ENCODE results near the gene TTYH2. TPM values are rescaled to one million over a fixed set of nuclear protein-coding genes. Genes with fewer than 3 reads are reported as not detected.

Gene TTYH2
- polyA plus RNA-seq, 1 experiment, result 3.1 TPM

DNA sequence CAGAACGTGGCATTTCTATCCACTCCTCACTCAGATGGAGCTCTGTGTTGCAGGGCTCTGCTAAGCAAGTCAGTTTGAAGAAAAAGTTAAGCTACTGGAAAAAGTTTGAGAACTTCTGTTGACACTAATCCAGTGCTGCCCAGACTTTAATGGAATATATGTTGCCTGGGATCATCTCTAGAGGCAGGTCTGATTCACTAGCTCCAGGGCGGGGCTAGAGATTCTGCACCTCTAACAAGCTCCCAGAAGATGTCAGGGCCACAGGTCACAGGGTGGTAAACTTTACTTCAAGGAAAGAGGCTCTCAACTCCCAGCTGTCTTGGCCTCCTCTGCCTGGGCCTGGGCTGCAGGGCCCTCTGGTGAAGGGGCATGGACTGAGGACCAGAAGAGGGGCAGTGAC lies 6.8 kb downstream of the TTYH2 start:
- Histone ChIP-seq H3K27ac (ENCODE audit: low read depth, low read length) (no peak overlapping the region), H3K27me3 (ENCODE audit: control insufficient read depth, insufficient read depth, low read length) (no peaks in the 10 kb centered on the region), H3K4me3 (ENCODE audit: low read depth, low read length) (no peak overlapping the region), H3K9me3 (ENCODE audit: control insufficient read depth, insufficient read depth, low read length) (no peaks in the 10 kb centered on the region)
- DNase-seq (ENCODE audit: low read depth, low spot score), result no peak
- TF ChIP-seq, protein P1, sequence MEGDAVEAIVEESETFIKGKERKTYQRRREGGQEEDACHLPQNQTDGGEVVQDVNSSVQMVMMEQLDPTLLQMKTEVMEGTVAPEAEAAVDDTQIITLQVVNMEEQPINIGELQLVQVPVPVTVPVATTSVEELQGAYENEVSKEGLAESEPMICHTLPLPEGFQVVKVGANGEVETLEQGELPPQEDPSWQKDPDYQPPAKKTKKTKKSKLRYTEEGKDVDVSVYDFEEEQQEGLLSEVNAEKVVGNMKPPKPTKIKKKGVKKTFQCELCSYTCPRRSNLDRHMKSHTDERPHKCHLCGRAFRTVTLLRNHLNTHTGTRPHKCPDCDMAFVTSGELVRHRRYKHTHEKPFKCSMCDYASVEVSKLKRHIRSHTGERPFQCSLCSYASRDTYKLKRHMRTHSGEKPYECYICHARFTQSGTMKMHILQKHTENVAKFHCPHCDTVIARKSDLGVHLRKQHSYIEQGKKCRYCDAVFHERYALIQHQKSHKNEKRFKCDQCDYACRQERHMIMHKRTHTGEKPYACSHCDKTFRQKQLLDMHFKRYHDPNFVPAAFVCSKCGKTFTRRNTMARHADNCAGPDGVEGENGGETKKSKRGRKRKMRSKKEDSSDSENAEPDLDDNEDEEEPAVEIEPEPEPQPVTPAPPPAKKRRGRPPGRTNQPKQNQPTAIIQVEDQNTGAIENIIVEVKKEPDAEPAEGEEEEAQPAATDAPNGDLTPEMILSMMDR (IDR thresholded peaks at IDR 0.05; ENCODE audit: low read depth, low read length), result no peak
- ChIA-PET CTCF (interaction anchor here (1.1 to 1.6 kb wide), 3 partner anchors 21 to 236 kb away, joined by 3 to 8 read pairs (median 5); no protein-coding TSS in a partner anchor), POLR2A (interaction anchor here (0.6 kb wide), 1 partner anchor 21 kb away, joined by 3 read pairs; no protein-coding TSS in a partner anchor)

DNA sequence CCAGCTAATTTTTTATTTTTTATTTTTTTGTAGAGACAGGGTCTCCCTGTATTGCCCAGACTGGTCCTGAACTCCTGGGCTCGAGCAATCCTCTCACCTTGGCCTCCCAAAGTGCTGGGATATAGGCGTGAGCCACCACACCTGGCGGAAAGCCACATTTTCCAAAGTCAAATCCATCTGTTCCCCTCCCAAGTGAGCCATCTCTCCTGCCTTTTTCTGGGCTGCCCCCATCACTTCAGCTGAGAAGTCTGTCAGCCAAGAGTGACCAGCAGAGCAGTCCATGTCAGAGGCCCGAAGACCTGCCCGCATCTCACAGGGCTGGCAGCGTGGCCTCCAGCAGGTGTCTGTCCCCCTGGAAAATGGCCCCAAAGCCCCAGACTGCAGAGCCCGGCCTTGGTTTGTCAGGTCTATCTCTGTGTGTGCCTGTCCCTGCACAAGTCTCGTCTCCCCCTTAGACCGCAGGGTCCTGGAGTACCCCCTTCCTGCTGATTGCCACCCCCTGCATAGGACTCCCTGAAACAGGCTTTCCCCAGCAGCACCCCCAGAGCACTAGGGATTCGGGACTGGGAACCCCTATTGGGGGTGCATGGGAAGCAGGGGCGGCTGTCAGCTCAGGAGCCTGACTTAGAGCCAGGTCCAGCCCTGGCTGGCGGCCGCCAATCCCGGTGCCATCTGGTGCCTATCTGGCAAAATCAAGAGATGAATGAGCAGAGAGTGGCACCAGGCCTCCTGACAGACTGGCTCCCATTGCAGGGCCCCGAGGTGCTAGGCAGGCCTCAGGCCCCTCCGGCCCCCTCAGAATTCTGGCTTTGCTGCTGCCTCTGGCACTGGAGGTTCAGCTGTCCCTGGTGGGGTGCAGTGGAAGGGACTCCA lies 7.8 kb downstream of the TTYH2 start:
- no peaks in the 10 kb centered on the region for H3K9me3 ChIP-seq (ENCODE audit: control insufficient read depth, insufficient read depth, low read length)
- POLR2A ChIA-PET, result no interaction called here
- TF ChIP-seq, protein P1 (IDR thresholded peaks at IDR 0.05; ENCODE audit: low read depth, low read length), result no peak
- no peak overlapping the region for H3K27ac ChIP-seq (ENCODE audit: low read depth, low read length)
- H3K27me3 ChIP-seq (ENCODE audit: control insufficient read depth, insufficient read depth, low read length), result no peaks in the 10 kb centered on the region
- CTCF ChIA-PET, result interaction anchor here (0.8 to 1.6 kb wide), 4 partner anchors 19 to 45 kb away, joined by 3 to 8 read pairs (median 5); no protein-coding TSS in a partner anchor
- no peak for DNase-seq (ENCODE audit: low read depth, low spot score)
- no peak overlapping the region for H3K4me3 ChIP-seq (ENCODE audit: low read depth, low read length)

DNA sequence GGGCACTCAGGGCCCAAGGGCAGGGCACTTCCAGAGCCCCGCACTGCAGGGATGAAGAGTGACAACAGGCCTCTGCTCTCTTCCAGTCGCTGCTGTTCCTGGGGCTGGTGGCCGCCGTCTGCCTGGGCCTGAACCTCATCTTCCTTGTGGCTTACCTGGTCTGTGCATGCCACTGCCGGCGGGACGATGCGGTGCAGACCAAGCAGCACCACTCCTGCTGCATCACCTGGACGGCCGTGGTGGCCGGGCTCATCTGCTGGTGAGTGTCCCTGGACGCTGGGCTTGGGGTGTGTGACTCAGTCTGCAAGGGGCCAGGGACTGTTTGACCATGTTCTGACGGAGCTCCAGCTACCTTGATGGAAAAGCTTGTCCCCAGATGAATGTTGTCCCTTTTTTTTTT lies 9.0 kb downstream of the TTYH2 start:
- DNase-seq (ENCODE audit: low read depth, low spot score), result no peak
- Histone ChIP-seq H3K9me3 (ENCODE audit: control insufficient read depth, insufficient read depth, low read length) (no peaks in the 10 kb centered on the region), H3K4me3 (ENCODE audit: low read depth, low read length) (no peak overlapping the region), H3K27ac (ENCODE audit: low read depth, low read length) (no peak overlapping the region), H3K27me3 (ENCODE audit: control insufficient read depth, insufficient read depth, low read length) (no peaks in the 10 kb centered on the region)
- ChIA-PET CTCF (interaction anchor here (0.8 to 1.4 kb wide), 2 partner anchors 20 to 23 kb away, joined by 3 to 7 read pairs; no protein-coding TSS in a partner anchor), POLR2A (interaction anchor here (1.4 kb wide), 1 partner anchor 10 kb away, joined by 4 read pairs; the partner anchor contains the start of gene TTYH2)
- TF ChIP-seq, protein P1 (IDR thresholded peaks at IDR 0.05; ENCODE audit: low read depth, low read length), result no peak

DNA sequence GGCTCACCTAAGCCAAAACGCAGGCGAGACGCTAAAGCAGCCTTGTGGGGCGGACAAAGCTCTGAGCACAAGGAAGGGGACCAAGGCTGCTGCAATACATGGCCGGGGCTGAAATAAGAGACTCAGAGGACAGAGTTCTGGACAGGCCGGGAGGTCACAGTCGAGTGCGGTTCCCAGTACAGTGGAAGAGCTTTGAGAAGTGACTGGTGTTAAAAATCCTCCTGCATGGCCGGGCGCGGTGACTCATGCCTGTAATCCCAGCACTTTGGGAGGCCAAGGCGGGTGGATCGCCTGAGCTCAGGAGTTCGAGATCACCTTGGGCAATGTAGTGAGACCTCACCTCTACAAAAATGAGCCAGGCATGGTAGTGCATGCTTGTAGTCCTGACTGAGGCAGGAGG lies 10.5 kb downstream of the TTYH2 start:
- Histone ChIP-seq H3K9me3 (ENCODE audit: control insufficient read depth, insufficient read depth, low read length) (no peaks in the 10 kb centered on the region), H3K4me3 (ENCODE audit: low read depth, low read length) (no peak overlapping the region), H3K27ac (ENCODE audit: low read depth, low read length) (no peak overlapping the region), H3K27me3 (ENCODE audit: control insufficient read depth, insufficient read depth, low read length) (no peaks in the 10 kb centered on the region)
- POLR2A ChIA-PET, result no interaction called here
- no peak for DNase-seq (ENCODE audit: low read depth, low spot score)
- CTCF ChIA-PET, result no interaction called here
- TF ChIP-seq, protein P1 (IDR thresholded peaks at IDR 0.05; ENCODE audit: low read depth, low read length), result no peak

Data from AG04450 (cell line).